GM06990 (cell line): ENCODE measurements around the gene LRMDA.

Experiments used
- DNase-seq: peaks from one replicate; pipeline ENCODE4 v3.0.0-alpha.2; 2011; ENCODE audit not compliant: insufficient read length; ENCODE audit errors: extremely low read depth
- H3K27me3 ChIP-seq: replicated peaks from 2 replicates; pipeline ENCODE4 v1.6.0; 2011; ENCODE audit warnings: low read length; ENCODE audit not compliant: control insufficient read depth, insufficient read depth
- H3K36me3 ChIP-seq: 2 replicates; pipeline ENCODE4 v1.5.1; 2011; ENCODE audit warnings: low read length; ENCODE audit not compliant: control insufficient read depth, insufficient read depth
- H3K4me3 ChIP-seq: replicated peaks from 2 replicates; pipeline ENCODE4 v1.5.1; 2011; ENCODE audit warnings: low read depth, mild to moderate bottlenecking, control low read depth, low read length
- TF ChIP-seq, protein P1 (sequence below): IDR thresholded peaks from 2 replicates; pipeline ENCODE4 v1.5.1; 2011; ENCODE audit warnings: low read length, control low read depth, mild to moderate bottlenecking, inconsistent platforms; ENCODE audit not compliant: insufficient read depth, poor library complexity, severe bottlenecking

LRMDA gene

DNA sequence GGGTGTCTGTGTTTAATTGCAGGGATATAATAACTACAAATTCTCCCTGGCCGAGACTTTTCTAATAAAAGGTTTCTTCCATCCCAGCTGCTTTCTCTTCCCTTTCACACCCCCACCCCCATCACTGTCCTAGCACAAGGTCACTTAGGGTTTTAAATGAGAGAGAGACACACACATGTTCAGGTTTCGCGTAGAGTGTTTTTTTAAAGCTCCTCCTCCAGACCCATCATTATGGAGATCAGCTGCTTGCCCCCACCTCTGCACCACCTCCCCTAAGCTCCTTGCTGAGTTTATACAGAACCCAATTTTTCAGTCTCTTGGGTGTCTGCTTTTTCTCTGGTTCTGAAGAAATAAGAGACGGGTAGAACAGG lies 18.6 kb downstream of the LRMDA start:
- no peaks in the 10 kb centered on the region for H3K36me3 ChIP-seq
- no peak overlapping the region for H3K4me3 ChIP-seq
- H3K27me3 ChIP-seq, result no peaks in the 10 kb centered on the region
- DNase-seq, result no peak
- TF ChIP-seq, protein P1, sequence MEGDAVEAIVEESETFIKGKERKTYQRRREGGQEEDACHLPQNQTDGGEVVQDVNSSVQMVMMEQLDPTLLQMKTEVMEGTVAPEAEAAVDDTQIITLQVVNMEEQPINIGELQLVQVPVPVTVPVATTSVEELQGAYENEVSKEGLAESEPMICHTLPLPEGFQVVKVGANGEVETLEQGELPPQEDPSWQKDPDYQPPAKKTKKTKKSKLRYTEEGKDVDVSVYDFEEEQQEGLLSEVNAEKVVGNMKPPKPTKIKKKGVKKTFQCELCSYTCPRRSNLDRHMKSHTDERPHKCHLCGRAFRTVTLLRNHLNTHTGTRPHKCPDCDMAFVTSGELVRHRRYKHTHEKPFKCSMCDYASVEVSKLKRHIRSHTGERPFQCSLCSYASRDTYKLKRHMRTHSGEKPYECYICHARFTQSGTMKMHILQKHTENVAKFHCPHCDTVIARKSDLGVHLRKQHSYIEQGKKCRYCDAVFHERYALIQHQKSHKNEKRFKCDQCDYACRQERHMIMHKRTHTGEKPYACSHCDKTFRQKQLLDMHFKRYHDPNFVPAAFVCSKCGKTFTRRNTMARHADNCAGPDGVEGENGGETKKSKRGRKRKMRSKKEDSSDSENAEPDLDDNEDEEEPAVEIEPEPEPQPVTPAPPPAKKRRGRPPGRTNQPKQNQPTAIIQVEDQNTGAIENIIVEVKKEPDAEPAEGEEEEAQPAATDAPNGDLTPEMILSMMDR, result no peak

DNA sequence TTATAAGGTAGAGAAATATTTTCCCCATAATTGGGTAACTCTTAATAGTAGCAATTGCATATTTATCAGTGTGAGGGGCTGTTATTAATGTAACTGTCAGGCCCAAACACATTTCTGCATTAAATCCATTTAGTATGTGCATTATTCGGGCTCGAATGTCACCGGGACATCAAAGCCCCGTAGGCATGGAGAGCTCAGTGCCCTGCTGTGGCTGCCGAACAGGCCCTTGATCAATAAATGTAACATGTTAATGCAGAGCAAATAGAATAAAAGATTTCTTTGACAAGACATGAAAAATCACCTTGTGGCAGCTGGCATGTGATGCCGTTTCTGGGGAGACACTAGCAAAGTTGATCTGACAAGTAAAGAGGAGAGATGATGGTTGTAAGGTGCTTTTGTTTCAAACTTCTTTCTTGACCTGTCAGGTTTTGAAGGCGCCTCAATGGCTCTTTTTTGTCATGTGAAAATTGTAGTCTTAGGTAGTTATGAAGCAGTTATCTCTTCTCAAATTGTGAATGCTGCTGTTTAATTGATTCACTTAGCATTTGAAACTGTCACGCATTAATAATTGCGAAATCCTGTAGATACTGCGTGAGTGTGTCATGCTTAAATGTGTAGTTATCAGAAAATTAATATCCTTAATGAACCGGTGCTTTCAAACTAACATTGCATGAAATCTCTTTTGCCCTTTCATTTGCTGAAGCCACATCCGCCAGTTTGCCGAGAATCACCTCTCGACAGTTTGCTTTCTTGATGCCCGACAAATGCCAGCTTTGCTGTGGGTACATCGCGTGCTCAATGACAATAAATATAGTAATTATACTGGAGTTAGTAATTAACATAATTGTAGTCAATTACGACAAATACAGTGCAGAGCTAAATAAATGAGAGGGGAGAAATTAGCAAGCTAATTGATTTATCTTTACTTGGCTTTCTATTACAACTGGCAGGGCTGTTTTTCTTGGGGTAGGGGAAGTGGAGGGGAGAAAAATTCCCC lies 19.5 kb downstream of the LRMDA start:
- Histone ChIP-seq H3K36me3 (no peaks in the 10 kb centered on the region), H3K4me3 (no peak overlapping the region), H3K27me3 (no peaks in the 10 kb centered on the region)
- TF ChIP-seq, protein P1, result no peak
- no peak for DNase-seq

DNA sequence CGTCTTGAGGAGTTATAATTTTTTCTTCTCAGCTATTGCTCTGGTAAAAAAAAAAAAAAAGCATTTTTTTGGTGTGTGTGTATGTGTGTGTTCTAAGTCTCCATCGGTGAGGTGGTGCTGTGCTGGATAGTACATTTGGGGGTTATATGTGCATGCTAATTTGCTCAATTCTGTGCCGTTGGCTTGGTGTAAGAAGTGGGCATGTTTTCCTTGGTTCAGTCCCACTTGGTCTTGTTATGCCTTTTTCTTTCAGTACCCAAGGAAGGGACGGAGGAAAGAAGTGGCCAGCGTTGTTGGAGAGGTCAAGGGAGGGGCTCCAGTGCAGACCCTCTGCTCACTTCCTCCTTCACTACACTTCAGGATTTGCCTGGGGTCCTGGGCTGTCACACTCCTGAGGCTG lies 20.4 kb downstream of the LRMDA start:
- TF ChIP-seq, protein P1, result no peak
- no peak for DNase-seq
- Histone ChIP-seq H3K4me3 (no peak overlapping the region), H3K27me3 (no peaks in the 10 kb centered on the region), H3K36me3 (no peaks in the 10 kb centered on the region)

DNA sequence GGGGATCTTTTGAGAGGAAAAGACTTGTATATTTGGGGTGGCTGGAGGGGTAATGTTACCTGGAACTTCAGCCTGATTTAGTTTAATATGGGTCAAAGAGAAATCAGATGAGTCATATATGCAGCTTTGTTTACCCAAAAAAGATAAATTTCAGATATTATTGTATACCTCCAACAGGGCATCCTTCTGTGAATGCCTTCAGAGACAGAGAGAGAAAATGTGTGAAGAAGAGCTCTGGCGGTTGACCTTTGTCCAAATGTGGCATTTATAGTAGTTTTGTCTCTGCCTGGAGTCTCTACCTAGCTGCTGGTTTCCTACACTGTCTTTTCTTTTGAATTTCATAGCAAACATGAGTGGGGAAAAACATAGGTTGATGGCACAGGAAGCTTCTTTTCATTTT lies 21.6 kb downstream of the LRMDA start:
- no peak for DNase-seq
- TF ChIP-seq, protein P1, result no peak
- Histone ChIP-seq H3K36me3 (no peaks in the 10 kb centered on the region), H3K4me3 (no peak overlapping the region), H3K27me3 (no peaks in the 10 kb centered on the region)

DNA sequence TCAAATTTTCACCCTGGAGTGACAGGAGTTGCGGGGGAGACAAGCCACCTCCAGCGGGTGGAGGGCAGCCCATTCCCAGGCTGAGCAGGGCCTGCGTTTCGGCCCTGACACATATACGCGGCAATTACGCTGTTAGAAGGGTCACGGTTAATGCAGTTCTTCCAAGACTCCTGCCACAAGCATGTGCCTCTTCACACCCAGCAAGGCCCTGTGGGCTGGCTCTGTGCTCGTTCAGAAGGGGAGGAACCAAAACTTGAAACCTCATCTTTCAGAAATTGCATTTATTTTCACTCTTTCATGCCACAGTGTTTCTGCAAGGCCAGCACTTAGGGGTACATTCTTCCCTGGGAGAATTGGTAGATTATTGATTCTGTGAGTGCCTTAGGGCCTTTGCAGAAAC lies 24.7 kb downstream of the LRMDA start:
- no peak for DNase-seq
- Histone ChIP-seq H3K27me3 (no peaks in the 10 kb centered on the region), H3K4me3 (no peak overlapping the region), H3K36me3 (no peaks in the 10 kb centered on the region)
- TF ChIP-seq, protein P1, result no peak
